Prostate gland (tissue), 2 donors: ENCODE data around the gene KCNJ8.

ENCODE experiments used
- POLR2AphosphoS5 ChIP-seq: sonication (generic); formaldehyde crosslinking; IDR thresholded peaks from one replicate; pipeline ENCODE4 v1.6.1; 2017; ENCODE audit warnings: antibody characterized with exemption
- TF ChIP-seq, protein P1 (sequence below), 4 experiments: fragments of 200-600 bp in 2 of 4; fragments of 450-650 bp in 2 of 4; sonication (generic) in 2 of 4; IDR thresholded peaks; 1 replicate in 3 of 4; 2 replicates in 1 of 4; pipeline ENCODE4 v1.5.1; 2016 to 2019; ENCODE audit warnings: antibody characterized with exemption in 4 of 4, mild to moderate bottlenecking in 2 of 4, moderate library complexity in 2 of 4

DNA sequence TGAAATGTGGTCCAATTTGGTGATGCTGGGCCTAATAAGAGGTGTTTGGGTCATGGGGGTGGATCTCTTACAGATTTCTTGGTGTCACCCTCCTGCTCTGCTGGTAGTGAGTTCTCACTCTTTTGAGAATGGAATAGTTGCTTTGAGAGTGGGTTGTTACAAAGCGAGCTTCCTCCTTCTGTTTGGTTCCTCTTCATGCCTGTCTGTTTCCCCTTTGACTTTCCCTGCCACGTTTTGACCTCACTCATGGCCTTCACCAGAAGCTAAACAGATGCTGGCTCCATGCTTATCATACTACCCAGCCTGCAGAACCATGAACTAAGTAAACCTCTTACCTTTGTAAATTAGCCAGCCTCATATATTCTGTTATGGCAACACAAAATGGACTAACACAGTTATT is 59.1 kb downstream of the KCNJ8 start:
- TF ChIP-seq, protein P1, sequence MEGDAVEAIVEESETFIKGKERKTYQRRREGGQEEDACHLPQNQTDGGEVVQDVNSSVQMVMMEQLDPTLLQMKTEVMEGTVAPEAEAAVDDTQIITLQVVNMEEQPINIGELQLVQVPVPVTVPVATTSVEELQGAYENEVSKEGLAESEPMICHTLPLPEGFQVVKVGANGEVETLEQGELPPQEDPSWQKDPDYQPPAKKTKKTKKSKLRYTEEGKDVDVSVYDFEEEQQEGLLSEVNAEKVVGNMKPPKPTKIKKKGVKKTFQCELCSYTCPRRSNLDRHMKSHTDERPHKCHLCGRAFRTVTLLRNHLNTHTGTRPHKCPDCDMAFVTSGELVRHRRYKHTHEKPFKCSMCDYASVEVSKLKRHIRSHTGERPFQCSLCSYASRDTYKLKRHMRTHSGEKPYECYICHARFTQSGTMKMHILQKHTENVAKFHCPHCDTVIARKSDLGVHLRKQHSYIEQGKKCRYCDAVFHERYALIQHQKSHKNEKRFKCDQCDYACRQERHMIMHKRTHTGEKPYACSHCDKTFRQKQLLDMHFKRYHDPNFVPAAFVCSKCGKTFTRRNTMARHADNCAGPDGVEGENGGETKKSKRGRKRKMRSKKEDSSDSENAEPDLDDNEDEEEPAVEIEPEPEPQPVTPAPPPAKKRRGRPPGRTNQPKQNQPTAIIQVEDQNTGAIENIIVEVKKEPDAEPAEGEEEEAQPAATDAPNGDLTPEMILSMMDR (IDR thresholded peaks at IDR 0.05), result no peak
- no peak for TF ChIP-seq POLR2AphosphoS5
